Measurements from ENCODE around the gene MMP8. TPM values are rescaled to one million over a fixed set of nuclear protein-coding genes. Genes with fewer than 3 reads are reported as not detected.
"Not testable (repeated sequence)": the region's sequence is repeated elsewhere in the genome, so short reads cannot be mapped to it uniquely, and the experiment has no call there.

Gene MMP8
- total RNA-seq: not detected in 2 replicates

GRCh38 chr11:102724904-102725500 is at the start of gene MMP8:
Gene MMP8, minus strand, starts transcription at chr11:102724954. Its CDS starts 99 bp downstream, at chr11:102724855.
- intact Hi-C loops (cut with micrococcal nuclease): no loop called here

GRCh38 chr11:102773386-102773785 is 48.6 kb upstream of the MMP8 start:
- intact Hi-C loops (cut with micrococcal nuclease): no loop called here

- intact Hi-C loops (cut with micrococcal nuclease): no loop called here
These were observed 46.6 kb upstream of the MMP8 start for GRCh38 chr11:102771351-102771750.

DNA sequence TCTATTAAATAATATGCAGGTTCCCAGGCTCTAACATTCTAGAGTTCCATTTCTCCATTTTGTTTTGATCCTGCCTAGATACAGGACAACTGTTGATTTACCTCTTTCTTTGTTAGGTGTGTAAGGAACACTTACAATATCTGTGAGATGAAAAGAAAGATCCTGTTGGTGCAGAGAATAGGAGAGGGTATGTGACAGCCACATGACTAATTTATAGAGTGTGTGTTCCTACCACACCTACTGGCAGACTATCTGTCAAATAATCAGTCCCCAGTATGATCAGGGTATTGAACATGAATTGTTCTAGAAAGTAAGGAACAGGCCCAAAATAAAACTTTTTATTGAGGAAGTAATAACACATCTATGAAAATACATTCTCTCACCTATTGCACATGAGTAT is 45.4 kb upstream of the MMP8 start:
- intact Hi-C loops (cut with micrococcal nuclease): no loop called here

DNA sequence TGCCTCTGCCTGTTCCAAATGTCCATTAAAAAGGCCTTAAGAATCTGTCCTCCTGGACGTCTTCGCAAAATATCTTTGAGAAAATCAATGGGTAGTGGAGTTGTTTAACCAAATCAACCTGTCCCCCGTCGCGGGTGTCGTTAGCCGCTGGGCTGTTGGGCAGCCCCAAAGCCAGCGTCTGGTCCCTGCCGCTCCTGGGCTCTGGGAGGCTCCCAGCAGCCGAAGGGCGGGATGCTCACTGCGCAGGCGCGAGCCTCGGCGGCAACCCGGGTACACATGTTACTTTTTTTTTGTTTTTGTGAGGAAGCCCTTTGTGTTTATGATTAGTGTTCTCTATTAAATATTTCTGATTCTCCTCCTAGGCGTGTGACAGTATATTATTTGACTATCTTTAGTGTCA is 43.0 kb upstream of the MMP8 start:
- intact Hi-C loops (cut with micrococcal nuclease): no loop called here

- intact Hi-C loops (cut with micrococcal nuclease): no loop called here
These were observed 38.7 kb upstream of the MMP8 start for GRCh38 chr11:102763440-102763839.

DNA sequence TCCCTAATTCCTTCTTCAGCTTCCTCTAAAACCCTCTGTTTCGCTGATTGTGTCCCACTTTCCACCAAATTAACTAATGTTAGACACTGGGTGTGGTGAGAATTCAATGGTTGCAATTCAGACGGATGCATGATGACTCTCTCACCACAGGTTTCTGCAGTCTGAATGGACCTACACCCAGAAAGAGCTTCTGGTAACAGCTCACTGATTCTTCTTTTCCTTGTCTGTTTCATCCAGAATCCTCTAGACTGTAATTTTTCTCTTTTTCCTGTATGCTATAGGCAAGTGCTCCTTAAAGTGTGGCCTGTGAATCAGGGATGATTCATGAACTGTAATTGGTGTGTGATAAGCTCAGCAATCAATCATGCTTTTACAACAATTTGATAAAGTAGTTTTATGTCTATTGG is 37.6 kb upstream of the MMP8 start:
- intact Hi-C loops (cut with micrococcal nuclease): no loop called here

GRCh38 chr11:102761646-102762238 is 37.0 kb upstream of the MMP8 start:
- intact Hi-C loops (cut with micrococcal nuclease): no loop called here

DNA sequence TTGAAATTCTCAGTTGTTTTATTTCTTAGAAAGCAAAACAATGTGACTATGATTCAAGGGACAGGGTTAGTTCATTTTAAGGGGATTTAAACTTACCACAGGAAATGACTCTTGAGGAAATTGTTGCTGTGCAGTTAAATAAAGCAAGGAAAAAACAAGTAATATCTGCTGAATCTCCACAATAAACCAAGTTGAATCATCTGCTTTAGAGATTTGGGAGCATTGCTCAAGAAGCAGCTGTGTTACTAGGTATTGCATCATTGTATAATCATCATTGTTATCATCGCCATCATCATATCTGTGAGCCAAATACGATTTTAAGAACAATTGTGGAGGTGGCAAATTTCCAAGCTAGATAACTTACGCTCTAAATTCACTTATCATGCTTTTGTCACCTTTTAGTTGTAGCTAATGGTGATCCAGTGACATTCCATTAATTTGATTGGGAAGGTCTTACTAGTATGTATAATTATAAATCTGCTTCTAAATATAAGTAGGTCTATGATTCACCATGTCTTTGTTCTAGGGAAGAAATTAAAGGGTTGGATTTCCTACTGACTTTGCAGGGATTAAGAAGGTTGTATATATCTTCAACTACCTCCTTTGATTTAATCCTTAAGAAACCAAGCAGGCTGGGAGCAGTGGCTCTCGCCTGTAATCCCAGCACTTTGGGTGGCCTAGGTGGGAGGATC is 35.7 kb upstream of the MMP8 start:
- intact Hi-C loops (cut with micrococcal nuclease): no loop called here

DNA sequence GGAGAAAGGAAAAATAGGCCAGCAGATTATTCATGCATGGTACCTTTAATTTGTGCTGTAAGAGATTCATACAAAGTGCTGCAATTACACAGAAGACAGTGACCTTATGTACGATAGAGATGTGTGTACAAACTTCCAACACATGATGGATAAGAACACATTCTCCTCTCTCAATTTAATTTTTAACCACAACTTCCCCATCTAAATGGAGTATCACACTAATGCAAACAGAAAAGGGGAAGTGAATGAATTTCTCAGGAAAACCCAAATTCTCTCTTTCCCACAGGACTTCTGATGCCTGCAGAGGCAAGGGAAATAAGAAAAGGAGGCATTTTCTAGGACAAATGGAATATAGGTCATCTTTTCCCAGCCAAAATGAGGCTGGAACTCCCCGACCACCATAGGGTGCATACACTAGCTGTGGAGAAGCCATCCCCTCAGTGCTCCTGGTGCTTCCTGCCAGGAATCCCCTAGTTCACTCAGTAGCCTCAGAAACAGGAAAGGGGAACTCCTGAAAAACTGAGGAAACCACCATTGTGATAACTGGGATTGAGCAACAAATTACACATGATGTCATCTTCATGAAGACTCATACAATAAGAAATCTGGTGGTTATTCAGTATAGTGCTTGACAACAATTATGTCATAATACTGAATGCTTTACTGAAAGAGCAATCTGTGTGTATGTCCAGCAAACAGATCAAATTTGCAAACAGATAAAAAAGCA is 33.2 kb upstream of the MMP8 start:
- intact Hi-C loops (cut with micrococcal nuclease): no loop called here

- intact Hi-C loops (cut with micrococcal nuclease): no loop called here
These were observed 28.5 kb upstream of the MMP8 start for GRCh38 chr11:102753267-102753666.

- intact Hi-C loops (cut with micrococcal nuclease): no loop called here
These were observed 26.9 kb upstream of the MMP8 start for GRCh38 chr11:102751673-102752072.

GRCh38 chr11:102749101-102749722 is 24.5 kb upstream of the MMP8 start:
- intact Hi-C loops (cut with micrococcal nuclease): no loop called here

DNA sequence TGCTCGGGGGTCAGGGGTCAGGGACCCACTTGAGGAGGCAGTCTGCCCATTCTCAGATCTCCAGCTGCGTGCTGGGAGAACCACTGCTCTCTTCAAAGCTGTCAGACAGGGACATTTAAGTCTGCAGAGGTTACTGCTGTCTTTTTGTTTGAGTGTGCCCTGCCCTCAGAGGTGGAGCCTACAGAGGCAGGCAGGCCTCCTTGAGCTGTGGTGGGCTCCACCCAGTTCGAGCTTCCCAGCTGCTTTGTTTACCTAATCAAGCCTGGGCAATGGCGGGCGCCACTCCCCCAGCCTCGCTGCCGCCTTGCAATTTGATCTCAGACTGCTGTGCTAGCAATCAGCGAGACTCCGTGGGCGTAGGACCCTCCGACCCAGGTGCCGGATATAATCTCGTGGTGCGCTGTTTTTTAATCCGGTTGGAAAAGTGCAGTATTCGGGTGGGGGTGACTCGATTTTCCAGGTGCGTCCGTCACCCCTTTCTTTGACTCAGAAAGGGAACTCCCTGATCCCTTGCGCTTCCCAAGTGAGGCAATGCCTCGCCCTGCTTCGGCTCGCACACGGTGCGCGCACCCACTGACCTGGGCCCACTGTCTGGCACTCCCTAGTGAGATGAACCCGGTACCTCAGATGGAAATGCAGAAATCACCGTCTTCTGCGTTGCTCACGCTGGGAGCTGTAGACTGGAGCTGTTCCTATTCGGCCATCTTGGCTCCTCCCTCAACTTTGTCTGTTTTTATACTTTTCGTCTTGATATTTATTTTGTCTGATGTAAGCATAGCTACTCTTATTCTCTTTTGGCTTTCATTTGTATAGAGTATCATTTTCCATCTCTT is 22.2 kb upstream of the MMP8 start:
- intact Hi-C loops (cut with micrococcal nuclease): not testable (repeated sequence)

- intact Hi-C loops (cut with micrococcal nuclease): no loop called here
These were observed 9.9 kb upstream of the MMP8 start for GRCh38 chr11:102734650-102735049.

DNA sequence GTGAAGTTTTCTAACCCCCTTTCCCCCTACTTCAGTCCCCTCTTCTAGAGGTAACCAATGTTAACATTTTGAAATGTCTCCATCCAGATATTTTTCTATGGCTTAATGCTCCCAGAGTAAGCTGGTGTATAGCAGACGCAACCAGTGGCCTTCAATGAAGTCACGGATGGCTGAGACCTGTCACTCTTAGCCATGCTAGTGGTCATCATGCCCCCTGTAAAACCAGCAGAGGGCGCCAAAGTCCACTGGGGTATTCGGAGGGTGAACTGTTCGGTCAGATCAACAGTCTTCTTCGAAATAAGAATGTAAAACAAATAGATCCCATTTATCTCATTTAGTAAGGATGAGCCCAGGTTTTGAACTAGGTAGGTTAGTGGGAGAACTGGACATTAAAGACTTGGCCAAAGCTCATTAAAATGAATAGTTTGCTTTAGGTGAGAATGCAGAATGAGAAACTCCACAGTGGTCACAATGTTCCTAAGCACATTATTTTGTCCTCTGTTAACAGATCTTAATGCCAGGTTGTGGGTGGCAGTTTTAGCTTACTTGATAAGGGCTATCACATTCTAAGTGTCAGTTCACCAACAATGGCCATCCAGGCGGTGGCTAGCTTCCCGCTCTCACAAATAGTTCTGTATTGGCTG is 8.6 kb upstream of the MMP8 start:
- intact Hi-C loops (cut with micrococcal nuclease): loop anchor here (1.0 kb wide), 2 partner anchors 208 to 322 kb away; no protein-coding TSS in a partner anchor

DNA sequence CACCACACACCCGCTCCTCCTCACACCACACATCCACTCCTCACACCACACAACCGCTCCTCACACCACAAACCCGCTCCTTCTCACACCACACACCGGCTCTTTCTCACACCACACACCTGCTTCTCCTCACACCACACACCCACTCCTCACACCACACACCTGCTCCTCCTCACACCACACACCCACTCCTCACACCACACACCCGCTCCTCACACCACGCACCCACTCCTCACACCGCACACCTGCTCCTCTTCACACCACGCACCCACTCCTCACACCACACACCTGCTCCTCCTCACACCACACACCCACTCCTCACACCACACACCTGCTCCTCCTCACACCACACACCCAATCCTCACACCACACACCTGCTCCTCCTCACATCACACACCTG is 6.2 kb upstream of the MMP8 start:
- intact Hi-C loops (cut with micrococcal nuclease): not testable (repeated sequence)

- intact Hi-C loops (cut with micrococcal nuclease): no loop called here
These were observed 5.4 kb upstream of the MMP8 start for GRCh38 chr11:102729849-102730815.

GRCh38 chr11:102727890-102728289 is 3.1 kb upstream of the MMP8 start:
- intact Hi-C loops (cut with micrococcal nuclease): no loop called here
